IMR-90 (cell line): ENCODE results near the gene SLC39A3. TPM values are rescaled to one million over a fixed set of nuclear protein-coding genes. Genes with fewer than 3 reads are reported as not detected.

Experiments used
- ATAC-seq: fragments of 200-7000 bp; cut with Tn5 transposase; 2 replicates; pipeline ENCODE4 v1.9.1; 2020; ENCODE audit warnings: low read depth, mild to moderate bottlenecking, moderate library complexity
- BruUV-seq: library from RNA; stranded (reverse); fragments of 400-500 nt; replicated peaks from 2 replicates; lab custom pipeline; 2021; lab: Mats Ljungman, UMichigan
- CTCF ChIA-PET: fragments of 300-600 bp; formaldehyde crosslinking; extraction: SDS; loops from one replicate; lab custom pipeline; 2021; ENCODE audit warnings: antibody characterized with exemption; lab: Yijun Ruan, JAX
- POLR2A ChIA-PET: fragments of 300-600 bp; sonication (Branson Sonifier 250); formaldehyde crosslinking; loops from one replicate; lab custom pipeline; 2022; ENCODE audit warnings: antibody characterized with exemption; ENCODE audit not compliant: unreplicated experiment; lab: Charles Lee
- DNase-seq: peaks from one replicate; pipeline ENCODE4 v3.0.0; 2013
- H2AFZ ChIP-seq: replicated peaks from 2 replicates; pipeline ENCODE3; 2013; ENCODE audit warnings: low read length, mild to moderate bottlenecking; ENCODE audit not compliant: poor library complexity
- H2AK5ac ChIP-seq: 2 replicates; pipeline ENCODE4 v1.6.1; 2013; ENCODE audit warnings: low read depth, low read length, inconsistent platforms
- H2AK9ac ChIP-seq: replicated peaks from 2 replicates; pipeline ENCODE3; 2013; ENCODE audit warnings: mild to moderate bottlenecking, low read depth, low read length, moderate library complexity; ENCODE audit not compliant: poor library complexity
- H2BK120ac ChIP-seq: 2 replicates; pipeline ENCODE4 v1.6.1; 2013; ENCODE audit warnings: low read depth, low read length, inconsistent platforms
- H2BK15ac ChIP-seq: 3 replicates; pipeline ENCODE4 v1.6.1; 2013; ENCODE audit warnings: low read depth, low read length, inconsistent platforms
- H2BK20ac ChIP-seq: 2 replicates; pipeline ENCODE4 v1.6.1; 2013; ENCODE audit warnings: low read depth, mild to moderate bottlenecking, inconsistent platforms, low read length, moderate library complexity
- H2BK5ac ChIP-seq: 2 replicates; pipeline ENCODE4 v1.6.1; 2013; ENCODE audit warnings: mild to moderate bottlenecking, low read depth, low read length, inconsistent platforms; ENCODE audit not compliant: poor library complexity, severe bottlenecking
- H3K14ac ChIP-seq: replicated peaks from 2 replicates; pipeline ENCODE4 v1.6.1; 2013; ENCODE audit warnings: low read depth, low read length, inconsistent platforms
- H3K18ac ChIP-seq: 2 replicates; pipeline ENCODE4 v1.6.1; 2013; ENCODE audit warnings: low read depth, low read length, control low read depth
- H3K23ac ChIP-seq: 2 replicates; pipeline ENCODE4 v1.6.1; 2013; ENCODE audit warnings: low read depth, low read length, inconsistent platforms
- H3K27ac ChIP-seq: 2 replicates; pipeline ENCODE4 v1.5.1; 2013; ENCODE audit warnings: mild to moderate bottlenecking, control low read depth, low read length; ENCODE audit not compliant: insufficient read depth
- H3K27me3 ChIP-seq: 2 replicates; pipeline ENCODE4 v1.6.1; 2013; ENCODE audit warnings: low read length; ENCODE audit not compliant: control insufficient read depth, insufficient read depth
- H3K36me3 ChIP-seq: 2 replicates; pipeline ENCODE4 v1.6.1; 2013; ENCODE audit warnings: low read length, mixed read lengths; ENCODE audit not compliant: control insufficient read depth, insufficient read depth
- H3K4ac ChIP-seq: 2 replicates; pipeline ENCODE4 v1.6.1; 2013; ENCODE audit warnings: low read depth, low read length, inconsistent platforms
- H3K4me1 ChIP-seq: 2 replicates; pipeline ENCODE4 v1.6.1; 2013; ENCODE audit warnings: low read length, mixed read lengths; ENCODE audit not compliant: control insufficient read depth, insufficient read depth
- H3K4me2 ChIP-seq: 2 replicates; pipeline ENCODE4 v1.6.1; 2013; ENCODE audit warnings: low read depth, mild to moderate bottlenecking, control low read depth, low read length, moderate library complexity
- H3K4me3 ChIP-seq: 2 replicates; pipeline ENCODE4 v1.5.1; 2013; ENCODE audit warnings: low read depth, mild to moderate bottlenecking, control low read depth, low read length, moderate library complexity; ENCODE audit not compliant: insufficient read depth
- H3K56ac ChIP-seq: 2 replicates; pipeline ENCODE4 v1.6.1; 2013; ENCODE audit warnings: low read length, inconsistent platforms; ENCODE audit not compliant: insufficient read depth; ENCODE audit errors: extremely low read depth
- H3K79me1 ChIP-seq, 2 experiments: 2 replicates each; pipeline ENCODE4 v1.6.1; 2013; ENCODE audit warnings: low read length in 2 of 2, inconsistent platforms in 1 of 2, low read depth in 1 of 2
- H3K9ac ChIP-seq: 2 replicates; pipeline ENCODE4 v1.6.1; 2013; ENCODE audit warnings: low read depth, low read length, control low read depth
- H3K9me1 ChIP-seq: 2 replicates; pipeline ENCODE4 v1.6.1; 2013; ENCODE audit warnings: low read length, inconsistent platforms; ENCODE audit not compliant: insufficient read depth
- H3K9me3 ChIP-seq: 2 replicates; pipeline ENCODE4 v1.6.1; 2013; ENCODE audit warnings: low read length; ENCODE audit not compliant: control insufficient read depth, insufficient read depth
- H4K20me1 ChIP-seq: 2 replicates; pipeline ENCODE4 v1.6.1; 2013; ENCODE audit warnings: low read length, inconsistent platforms; ENCODE audit not compliant: insufficient read depth
- H4K5ac ChIP-seq: 2 replicates; pipeline ENCODE4 v1.6.1; 2013; ENCODE audit warnings: mild to moderate bottlenecking, low read depth, low read length, control low read depth
- H4K8ac ChIP-seq, 2 experiments: 2 replicates each; pipeline ENCODE4 v1.6.1; 2013; ENCODE audit warnings: low read depth in 2 of 2, low read length in 2 of 2, control low read depth in 1 of 2, inconsistent platforms in 1 of 2
- H4K91ac ChIP-seq: 2 replicates; pipeline ENCODE4 v1.6.1; 2013; ENCODE audit warnings: low read depth, low read length, inconsistent platforms; ENCODE audit not compliant: insufficient read depth
- BHLHE40 ChIP-seq: fragments of 150-350 bp; IDR thresholded peaks from 2 replicates; pipeline ENCODE4 v1.6.1; 2016; ENCODE audit warnings: mild to moderate bottlenecking, low read depth, low read length
- CEBPB ChIP-seq: IDR thresholded peaks from 2 replicates; pipeline ENCODE4 v1.6.1; 2012; ENCODE audit warnings: low read depth, low read length, improper control_type of control experiment
- CHD1 ChIP-seq: IDR thresholded peaks from 2 replicates; pipeline ENCODE4 v1.6.1; 2012; ENCODE audit warnings: low read depth, low read length, improper control_type of control experiment
- ELK1 ChIP-seq: fragments of 150-350 bp; IDR thresholded peaks from 2 replicates; pipeline ENCODE4 v1.6.1; 2016; ENCODE audit warnings: low read depth, mild to moderate bottlenecking, low read length, moderate library complexity, borderline replicate concordance
- FOS ChIP-seq: fragments of 150-350 bp; IDR thresholded peaks from 2 replicates; pipeline ENCODE4 v1.6.1; 2016; ENCODE audit warnings: low read depth, low read length
- MAFK ChIP-seq: IDR thresholded peaks from 2 replicates; pipeline ENCODE4 v1.6.1; 2012; ENCODE audit warnings: low read depth, low read length, improper control_type of control experiment
- MAZ ChIP-seq: IDR thresholded peaks from 2 replicates; pipeline ENCODE4 v1.6.1; 2012; ENCODE audit warnings: low read depth, mild to moderate bottlenecking, low read length, improper control_type of control experiment, moderate library complexity, borderline replicate concordance
- MXI1 ChIP-seq: IDR thresholded peaks from 2 replicates; pipeline ENCODE4 v1.6.1; 2012; ENCODE audit warnings: low read depth, mild to moderate bottlenecking, low read length, moderate library complexity, borderline replicate concordance
- NFE2L2 ChIP-seq: fragments of 150-350 bp; IDR thresholded peaks from 2 replicates; pipeline ENCODE4 v1.6.1; 2016; ENCODE audit warnings: low read depth, mild to moderate bottlenecking, low read length
- RAD21 ChIP-seq: IDR thresholded peaks from 2 replicates; pipeline ENCODE4 v1.6.1; 2012; ENCODE audit warnings: low read length, improper control_type of control experiment
- RCOR1 ChIP-seq: IDR thresholded peaks from 2 replicates; pipeline ENCODE4 v1.6.1; 2012; ENCODE audit warnings: mild to moderate bottlenecking, low read length, improper control_type of control experiment; ENCODE audit not compliant: insufficient replicate concordance
- RFX5 ChIP-seq: IDR thresholded peaks from 2 replicates; pipeline ENCODE4 v1.8.0; 2012; ENCODE audit warnings: low read depth, mild to moderate bottlenecking, low read length, moderate library complexity
- SMC3 ChIP-seq: fragments of 150-350 bp; IDR thresholded peaks from 2 replicates; pipeline ENCODE4 v1.6.1; 2016; ENCODE audit warnings: low read depth, mild to moderate bottlenecking, antibody characterized with exemption, low read length, moderate library complexity
- USF2 ChIP-seq: fragments of 150-350 bp; IDR thresholded peaks from 2 replicates; pipeline ENCODE4 v1.6.1; 2017; ENCODE audit warnings: mild to moderate bottlenecking, antibody characterized with exemption, low read length, low read depth
- WGBS, 2 experiments: methylation state at CpG; one replicate each; pipeline versions ENCODE4 v1.1.5 to v1.1.7; 2013; ENCODE audit warnings: missing lambda C conversion rate in 2 of 2; ENCODE audit not compliant: insufficient read length in 1 of 2; ENCODE audit errors: extremely low coverage in 2 of 2; 5-methylcytosine and 5-hydroxymethylcytosine counted together
- dilution Hi-C: fragments of 300-500 bp; cut with HindIII; formaldehyde crosslinking; loops from one replicate; pipeline ENCODE4 v1.14.3; 2018; ENCODE audit warnings: low sequenced_read_pairs; ENCODE audit not compliant: unreplicated experiment
- in situ Hi-C: fragments of 300-500 bp; cut with MboI; formaldehyde crosslinking; loops from 3 replicates; pipeline ENCODE4 v1.14.3; 2019; ENCODE audit warnings: low sequenced_read_pairs, inconsistent platforms, mixed read lengths
- intact Hi-C: fragments of 100-400 bp; cut with micrococcal nuclease; formaldehyde crosslinking; loops from 2 replicates; pipeline ENCODE4 v1.10.0; 2022
- polyA plus RNA-seq, 3 experiments: library from polyadenylated mRNA; depleted of rRNA; stranded (reverse); fragments of >200 nt; gene quantifications; 2 replicates each; pipeline ENCODE4 v1.2.3, GENCODE V29; 2012; ENCODE audit warnings: low replicate concordance in 1 of 3
- total RNA-seq: library from RNA; depleted of rRNA; stranded (reverse); fragments of >200 nt; gene quantifications from 2 replicates; pipeline ENCODE4 v1.2.3, GENCODE V29; 2012

SLC39A3 gene
- total and polyA plus RNA-seq, 2 of the 4 experiments (the other 2 are of a cell fraction) = 12.4 to 38.2 TPM

DNA sequence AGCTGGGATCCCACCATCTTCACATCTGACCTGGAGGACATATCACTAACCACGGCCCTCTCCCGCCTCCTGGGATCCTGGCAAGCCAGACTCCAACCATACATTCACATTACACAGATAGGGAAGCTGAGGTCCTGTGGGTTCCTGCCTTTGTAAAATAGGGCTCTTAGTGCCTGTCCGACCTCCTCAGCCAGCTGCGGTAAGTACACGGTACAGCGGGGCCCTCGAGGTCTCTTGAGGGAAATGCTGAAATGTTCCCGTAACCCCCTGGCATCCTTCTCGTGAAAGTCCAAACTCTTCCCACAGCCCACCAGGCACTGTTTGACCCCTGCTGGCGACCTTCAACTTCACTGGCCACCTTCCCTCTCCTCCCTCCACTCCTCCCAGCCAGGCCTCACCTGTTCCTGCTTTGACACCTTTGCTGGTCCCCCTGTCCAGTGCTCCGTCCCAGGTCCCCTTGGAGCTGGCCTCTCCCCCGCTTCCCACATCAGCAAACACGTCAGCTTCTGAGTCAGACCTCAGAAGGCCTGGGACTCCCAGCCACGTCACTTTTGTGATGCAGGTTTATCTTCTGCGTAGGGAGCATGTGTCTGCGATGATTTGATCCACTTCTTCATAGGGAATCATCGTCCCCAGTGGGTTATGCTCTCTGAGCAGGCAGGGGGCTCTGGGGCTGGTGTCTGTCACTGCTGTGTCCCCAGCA, 28.5 kb downstream of the SLC39A3 start (continued):
- no peak for TF ChIP-seq ELK1

DNA sequence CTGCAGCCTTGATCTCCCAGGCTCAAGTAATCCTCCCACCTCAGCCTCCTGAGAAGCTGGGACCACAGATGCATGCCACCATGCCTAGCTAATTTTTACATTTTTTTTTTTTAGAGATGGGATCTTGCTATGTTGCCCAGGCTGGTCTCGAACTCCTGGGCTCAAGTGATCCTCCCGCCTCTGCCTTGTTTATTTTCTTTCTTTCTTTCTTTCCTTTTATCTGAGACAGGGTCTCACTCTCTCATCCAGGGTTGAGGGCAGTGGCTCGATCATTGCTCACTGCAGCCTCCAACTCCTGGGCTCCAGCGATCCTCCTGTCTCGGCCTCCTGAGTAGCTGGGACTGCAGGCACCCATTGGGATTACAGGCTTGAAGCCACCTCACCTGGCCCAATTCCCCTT, 33.6 kb downstream of the SLC39A3 start:
- ATAC-seq = no peak
- no peak overlapping the region for H3K14ac ChIP-seq
- no peak overlapping the region for H2BK5ac ChIP-seq
- no peak overlapping the region for H3K18ac ChIP-seq
- no peak overlapping the region for H2BK15ac ChIP-seq
- H4K8ac ChIP-seq = no peak overlapping the region
- ChIA-PET CTCF (interaction anchor here (0.6 kb wide), 1 partner anchor 126 kb away, joined by 9 read pairs; no protein-coding TSS in a partner anchor), POLR2A (no interaction called here)
- DNase-seq = no peak
- H4K20me1 ChIP-seq = no peaks in the 10 kb centered on the region; the same call in 1 of the 2 replicates
- no peak overlapping the region for H3K56ac ChIP-seq
- H3K27ac ChIP-seq = no peak overlapping the region
- no peak overlapping the region for H3K4me3 ChIP-seq
- no peak overlapping the region for H2AK5ac ChIP-seq
- H4K91ac ChIP-seq = no peak overlapping the region
- H3K9me3 ChIP-seq = no peaks in the 10 kb centered on the region
- BruUV-seq = no TSS peak
- dilution Hi-C loops = no loop called here
- H3K4me1 ChIP-seq = peaks cover 2% of the 10 kb centered on the region
- no peak overlapping the region for H2AFZ ChIP-seq
- no peak overlapping the region for H2BK120ac ChIP-seq
- H3K4ac ChIP-seq = no peak overlapping the region
- no peak overlapping the region for H3K4me2 ChIP-seq
- H3K27me3 ChIP-seq = peaks cover 19% of the 10 kb centered on the region
- whole genome bisulfite sequencing, 2 experiments = no CpG with 5 or more reads among the region's 5 CpGs
- H4K5ac ChIP-seq = no peak overlapping the region
- H3K79me1 ChIP-seq = no peaks in the 10 kb centered on the region
- H2AK9ac ChIP-seq = no peak overlapping the region
- no peak overlapping the region for H3K9ac ChIP-seq
- peaks cover 3% of the 10 kb centered on the region; the same call in 1 of the 2 replicates for H3K9me1 ChIP-seq
- no peak overlapping the region for H2BK20ac ChIP-seq
- no peaks in the 10 kb centered on the region for H3K36me3 ChIP-seq
- in situ Hi-C loops = no loop called here
- H3K23ac ChIP-seq = no peak overlapping the region
- intact Hi-C loops = no loop called here
- TF ChIP-seq MAFK (no peak), SMC3 (no peak), USF2 (no peak), MAZ (no peak), CEBPB (no peak), CHD1 (no peak), RCOR1 (no peak), FOS (no peak), ELK1 (no peak), NFE2L2 (no peak), BHLHE40 (no peak), MXI1 (no peak), RAD21 (no peak), RFX5 (no peak)
